ENCODE data around the gene FBH1. TPM values are rescaled to one million over a fixed set of nuclear protein-coding genes. Genes with fewer than 3 reads are reported as not detected.
A peak's percentile ranks its signal among the peaks of the same experiment; 100 is the strongest.
"Not testable (repeated sequence)": the region's sequence is repeated elsewhere in the genome, so short reads cannot be mapped to it uniquely, and the experiment has no call there.

FBH1 gene
- 10 to 100 TPM; 65.0 to 84.8 (median 83.9) TPM for polyA plus RNA-seq (ENCODE audit: insufficient read depth in 1 of 5, insufficient read length in 5 of 5, low replicate concordance in 1 of 5)
- long read RNA-seq, donor 1, transcript FBH1-201 (21 exons, 3,560 nt): major isoform, 7 of 37 reads
- long read RNA-seq, donor 1, partial matches to known transcripts: 28 of 37 reads
- long read RNA-seq, donor 1, other reads (novel, unspliced or antisense): 0 of 37 reads
- long read RNA-seq, donor 2, transcript FBH1-201 (21 exons, 3,560 nt): major isoform, 7 of 16 reads
- long read RNA-seq, donor 2, partial matches to known transcripts: 8 of 16 reads
- long read RNA-seq, donor 2, other reads (novel, unspliced or antisense): 0 of 16 reads
- long read RNA-seq, donor 3, partial matches to known transcripts: 20 of 24 reads
- long read RNA-seq, donor 3, other reads (novel, unspliced or antisense): 0 of 24 reads
- long read RNA-seq, donor 4, partial matches to known transcripts: 23 of 24 reads
- long read RNA-seq, donor 4, other reads (novel, unspliced or antisense): 0 of 24 reads
- long read RNA-seq, donor 5, partial matches to known transcripts: 31 of 35 reads
- long read RNA-seq, donor 5, other reads (novel, unspliced or antisense): 0 of 35 reads
- long read RNA-seq, donor 6, transcript FBH1-201 (21 exons, 3,560 nt): major isoform, 5 of 31 reads
- long read RNA-seq, donor 6, partial matches to known transcripts: 25 of 31 reads
- long read RNA-seq, donor 6, other reads (novel, unspliced or antisense): 0 of 31 reads
- long read RNA-seq, donor 7, partial matches to known transcripts: 25 of 32 reads
- long read RNA-seq, donor 7, other reads (novel, unspliced or antisense): 0 of 32 reads
- long read RNA-seq, donor 8, partial matches to known transcripts: 0 of 2 reads
- long read RNA-seq, donor 8, other reads (novel, unspliced or antisense): 0 of 2 reads

GRCh38 chr10:5889624-5890451 is at the start of gene FBH1, which contains the start of gene ANKRD16:
FBH1 (plus strand) TSS chr10:5890243; CDS start chr10:5890346, 103 bp downstream.
ANKRD16 (minus strand) TSS chr10:5889893; CDS start chr10:5889354, 539 bp downstream.
- peak; percentile 100 for DNase-seq

- no peak for DNase-seq
Observed at GRCh38 chr10:5840314-5841307, 49.4 kb upstream of the FBH1 start.

- DNase-seq: no peak
Observed at GRCh38 chr10:5841965-5842364, 48.1 kb upstream of the FBH1 start.

- DNase-seq: no peak
Observed at GRCh38 chr10:5843686-5844344, 46.2 kb upstream of the FBH1 start.

GRCh38 chr10:5844345-5845055 is 45.5 kb upstream of the FBH1 start:
- no peak for DNase-seq

GRCh38 chr10:5846667-5847066 is 43.4 kb upstream of the FBH1 start:
- not testable (repeated sequence) for DNase-seq

- no peak for DNase-seq
Observed at GRCh38 chr10:5854131-5854475, 35.9 kb upstream of the FBH1 start.

GRCh38 chr10:5855979-5856700 is 33.9 kb upstream of the FBH1 start:
- no peak for DNase-seq

GRCh38 chr10:5856701-5857004 is 33.4 kb upstream of the FBH1 start:
- DNase-seq: no peak

GRCh38 chr10:5858811-5859210 is 31.2 kb upstream of the FBH1 start:
- no peak for DNase-seq

- no peak for DNase-seq
Observed at GRCh38 chr10:5860066-5860465, 30.0 kb upstream of the FBH1 start.

- no peak for DNase-seq
Observed at GRCh38 chr10:5862360-5862961, 27.6 kb upstream of the FBH1 start.

GRCh38 chr10:5862981-5863685 is 26.9 kb upstream of the FBH1 start:
- not testable (repeated sequence) for DNase-seq

- not testable (repeated sequence) for DNase-seq
Observed at GRCh38 chr10:5866451-5867081, 23.5 kb upstream of the FBH1 start.

- not testable (repeated sequence) for DNase-seq
Observed at GRCh38 chr10:5867091-5867615, 22.9 kb upstream of the FBH1 start.

GRCh38 chr10:5868383-5868782 is 21.7 kb upstream of the FBH1 start:
- not testable (repeated sequence) for DNase-seq

GRCh38 chr10:5869156-5869555 is 20.9 kb upstream of the FBH1 start:
- DNase-seq: no peak

All from right lung (tissue), 10 donors.